Stomach smooth muscle (tissue), 2 donors: Measurements from ENCODE around the gene RNU11.
"Not testable (repeated sequence)": the region's sequence is repeated elsewhere in the genome, so short reads cannot be mapped to it uniquely, and the experiment has no call there.

ENCODE experiments used
- H3K27ac ChIP-seq: one replicate; pipeline ENCODE4 v1.7.0; 2013; ENCODE audit warnings: mild to moderate bottlenecking, low read length, inconsistent platforms
- H3K27me3 ChIP-seq, 2 donors: one replicate each; pipeline ENCODE4 v1.7.0; 2013; ENCODE audit warnings: low read length in 2 of 2; ENCODE audit not compliant: insufficient read depth in 2 of 2, control insufficient read depth in 1 of 2
- H3K36me3 ChIP-seq, 2 donors: one replicate each; pipeline ENCODE4 v1.7.0; 2013; ENCODE audit warnings: low read length in 2 of 2; ENCODE audit not compliant: control insufficient read depth in 2 of 2, insufficient read depth in 2 of 2
- H3K4me1 ChIP-seq: one replicate; pipeline ENCODE4 v1.7.0; 2013; ENCODE audit warnings: low read length; ENCODE audit not compliant: control insufficient read depth, insufficient read depth
- H3K4me3 ChIP-seq, 2 donors: one replicate each; pipeline ENCODE4 v1.7.0; 2013; ENCODE audit warnings: low read length in 2 of 2
- H3K9ac ChIP-seq, 2 donors: one replicate each; pipeline ENCODE4 v1.7.0; 2013; ENCODE audit warnings: low read length in 2 of 2, mild to moderate bottlenecking in 1 of 2
- H3K9me3 ChIP-seq, 2 donors: one replicate each; pipeline ENCODE4 v1.7.0; 2013; ENCODE audit warnings: low read length in 2 of 2; ENCODE audit not compliant: control insufficient read depth in 2 of 2
- donor health status: healthy.
- donor health status: Pancreatic carcinoma.

The RNU11 gene

GRCh38 chr1:28663871-28664470, 15.6 kb downstream of the RNU11 start:
- Histone ChIP-seq H3K9me3 (no peaks in the 10 kb centered on the region), H3K4me3 (no peak overlapping the region), H3K9ac (no peak overlapping the region), H3K27me3 (no peaks in the 10 kb centered on the region), H3K27ac (no peak overlapping the region), H3K4me1 (peaks cover 10% of the 10 kb centered on the region), H3K36me3 (no peaks in the 10 kb centered on the region)

- no peaks in the 10 kb centered on the region for H3K27me3 ChIP-seq
- H3K9me3 ChIP-seq: no peaks in the 10 kb centered on the region
Observed at GRCh38 chr1:28666806-28667205, 18.4 kb downstream of the RNU11 start.

GRCh38 chr1:28668191-28668955, 20.0 kb downstream of the RNU11 start, which contains the start of gene GMEB1:
TSS of gene GMEB1 (plus strand) at chr1:28668784. CDS start at chr1:28683613, 14,829 bp downstream.
- peak within 1 kb of the TSS; percentile 98 to 99 for H3K9ac ChIP-seq
- peaks cover 15% of the 10 kb centered on the region for H3K4me1 ChIP-seq
- no peaks in the 10 kb centered on the region for H3K36me3 ChIP-seq
- no peaks in the 10 kb centered on the region for H3K9me3 ChIP-seq
- H3K4me3 ChIP-seq: peak within 1 kb of the TSS; percentile 83 to 96
- H3K27me3 ChIP-seq: no peaks in the 10 kb centered on the region
- peak within 1 kb of the TSS; percentile 95 for H3K27ac ChIP-seq

More at GRCh38 chr1:28666806-28667205, 18.4 kb downstream of the RNU11 start:
- Histone ChIP-seq H3K36me3 (no peaks in the 10 kb centered on the region), H3K4me3 (no peak overlapping the region), H3K4me1 (peaks cover 15% of the 10 kb centered on the region), H3K27ac (no peak overlapping the region), H3K9ac (no peak overlapping the region)

- Histone ChIP-seq H3K27ac (peak overlapping the region; percentile 92), H3K4me3 (peak overlapping the region; percentile 83 to 96), H3K4me1 (peaks cover 15% of the 10 kb centered on the region), H3K36me3 (no peaks in the 10 kb centered on the region), H3K9ac (peak overlapping the region; percentile 98 to 99), H3K27me3 (no peaks in the 10 kb centered on the region), H3K9me3 (no peaks in the 10 kb centered on the region)
Observed at GRCh38 chr1:28668956-28669723, 20.7 kb downstream of the RNU11 start.

GRCh38 chr1:28671254-28671780, 22.9 kb downstream of the RNU11 start:
- H3K9me3 ChIP-seq: no peaks in the 10 kb centered on the region

GRCh38 chr1:28672971-28673370, 24.6 kb downstream of the RNU11 start:
- H3K4me3 ChIP-seq, H3K9me3 ChIP-seq, H3K36me3 ChIP-seq, H3K27ac ChIP-seq, H3K27me3 ChIP-seq, H3K9ac ChIP-seq: not testable (repeated sequence)
- H3K4me1 ChIP-seq: peaks cover 10% of the 10 kb centered on the region

More at GRCh38 chr1:28671254-28671780, 22.9 kb downstream of the RNU11 start:
- no peaks in the 10 kb centered on the region for H3K36me3 ChIP-seq
- no peak overlapping the region for H3K4me3 ChIP-seq
- H3K27me3 ChIP-seq: no peaks in the 10 kb centered on the region
- no peak overlapping the region for H3K9ac ChIP-seq
- H3K27ac ChIP-seq: no peak overlapping the region
- H3K4me1 ChIP-seq: peaks cover 15% of the 10 kb centered on the region

- Histone ChIP-seq H3K27ac (no peak overlapping the region), H3K9ac (no peak overlapping the region), H3K27me3 (no peaks in the 10 kb centered on the region), H3K4me1 (no peaks in the 10 kb centered on the region), H3K4me3 (no peak overlapping the region), H3K9me3 (no peaks in the 10 kb centered on the region), H3K36me3 (no peaks in the 10 kb centered on the region)
Observed at GRCh38 chr1:28675924-28676257, 27.5 kb downstream of the RNU11 start.

GRCh38 chr1:28680151-28680550, 31.8 kb downstream of the RNU11 start:
- Histone ChIP-seq H3K27me3 (no peaks in the 10 kb centered on the region), H3K9ac (no peak overlapping the region), H3K9me3 (no peaks in the 10 kb centered on the region), H3K27ac (no peak overlapping the region), H3K36me3 (peaks cover 4 to 7% of the 10 kb centered on the region in 2 donors), H3K4me3 (no peak overlapping the region), H3K4me1 (no peaks in the 10 kb centered on the region)

GRCh38 chr1:28682840-28683239, 34.4 kb downstream of the RNU11 start:
- Histone ChIP-seq H3K4me3 (no peak overlapping the region), H3K27me3 (no peaks in the 10 kb centered on the region), H3K4me1 (no peaks in the 10 kb centered on the region), H3K27ac (no peak overlapping the region), H3K9me3 (no peaks in the 10 kb centered on the region), H3K36me3 (peaks cover 7 to 8% of the 10 kb centered on the region in 2 donors), H3K9ac (no peak overlapping the region)

- Histone ChIP-seq H3K4me1 (no peaks in the 10 kb centered on the region), H3K36me3 (peaks cover 7 to 8% of the 10 kb centered on the region in 2 donors), H3K9ac (no peak overlapping the region), H3K27me3 (no peaks in the 10 kb centered on the region), H3K27ac (no peak overlapping the region), H3K4me3 (no peak overlapping the region), H3K9me3 (no peaks in the 10 kb centered on the region)
Observed at GRCh38 chr1:28684937-28685336, 36.5 kb downstream of the RNU11 start.
